GM10266 (cell line): Measurements from ENCODE around the gene RCE1.
A peak's percentile ranks its signal among the peaks of the same experiment; 100 is the strongest.

Experiments
- DNase-seq: peaks from one replicate; pipeline ENCODE4 v3.0.0; 2012; ENCODE audit errors: extremely low spot score
- TF ChIP-seq, protein P1 (sequence below): IDR thresholded peaks from 2 replicates; pipeline ENCODE4 v1.5.1; 2012; ENCODE audit warnings: mild to moderate bottlenecking, low read depth; ENCODE audit not compliant: control insufficient read depth, insufficient read depth; ENCODE audit errors: missing control alignments

Gene RCE1

DNA sequence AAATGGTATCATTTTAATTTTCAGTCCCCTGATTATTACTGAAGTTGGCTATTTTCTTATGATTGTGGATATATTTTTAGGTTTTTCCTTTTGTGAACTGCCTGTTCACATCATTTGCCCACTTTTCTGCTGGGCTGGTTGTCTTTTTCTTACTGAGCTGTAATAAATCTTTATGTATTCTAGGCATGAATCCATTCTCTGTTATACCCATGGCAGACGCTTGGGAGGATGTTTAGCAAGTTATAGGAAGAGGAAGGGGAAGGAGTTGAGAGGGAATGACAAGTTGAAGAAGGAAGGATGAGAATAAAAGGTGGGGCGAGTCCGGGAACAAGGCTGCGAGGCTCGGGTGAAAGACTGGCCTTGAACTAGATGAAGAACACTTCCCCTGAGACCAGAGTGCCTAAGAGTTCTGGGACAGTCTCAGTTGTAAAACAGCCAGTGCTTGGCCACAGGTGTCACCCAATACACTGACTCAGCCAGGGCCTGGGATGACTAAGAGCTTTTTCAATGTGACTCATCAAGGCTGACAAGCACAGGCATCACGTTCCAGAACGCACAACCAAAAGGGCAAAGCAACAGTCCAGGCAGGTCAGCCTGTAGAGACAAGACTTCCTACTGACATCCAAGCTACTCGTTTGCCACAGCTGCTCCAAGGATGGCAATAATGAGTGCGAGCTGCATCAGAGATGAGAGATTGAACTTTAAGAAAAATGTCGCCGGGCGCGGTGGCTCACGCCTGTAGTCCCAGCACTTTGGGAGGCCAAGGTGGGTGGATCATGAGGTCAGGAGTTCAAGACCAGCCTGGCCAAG is 48.8 kb downstream of the RCE1 start:
- TF ChIP-seq, protein P1, sequence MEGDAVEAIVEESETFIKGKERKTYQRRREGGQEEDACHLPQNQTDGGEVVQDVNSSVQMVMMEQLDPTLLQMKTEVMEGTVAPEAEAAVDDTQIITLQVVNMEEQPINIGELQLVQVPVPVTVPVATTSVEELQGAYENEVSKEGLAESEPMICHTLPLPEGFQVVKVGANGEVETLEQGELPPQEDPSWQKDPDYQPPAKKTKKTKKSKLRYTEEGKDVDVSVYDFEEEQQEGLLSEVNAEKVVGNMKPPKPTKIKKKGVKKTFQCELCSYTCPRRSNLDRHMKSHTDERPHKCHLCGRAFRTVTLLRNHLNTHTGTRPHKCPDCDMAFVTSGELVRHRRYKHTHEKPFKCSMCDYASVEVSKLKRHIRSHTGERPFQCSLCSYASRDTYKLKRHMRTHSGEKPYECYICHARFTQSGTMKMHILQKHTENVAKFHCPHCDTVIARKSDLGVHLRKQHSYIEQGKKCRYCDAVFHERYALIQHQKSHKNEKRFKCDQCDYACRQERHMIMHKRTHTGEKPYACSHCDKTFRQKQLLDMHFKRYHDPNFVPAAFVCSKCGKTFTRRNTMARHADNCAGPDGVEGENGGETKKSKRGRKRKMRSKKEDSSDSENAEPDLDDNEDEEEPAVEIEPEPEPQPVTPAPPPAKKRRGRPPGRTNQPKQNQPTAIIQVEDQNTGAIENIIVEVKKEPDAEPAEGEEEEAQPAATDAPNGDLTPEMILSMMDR = no peak
- DNase-seq = peak; percentile 90

DNA sequence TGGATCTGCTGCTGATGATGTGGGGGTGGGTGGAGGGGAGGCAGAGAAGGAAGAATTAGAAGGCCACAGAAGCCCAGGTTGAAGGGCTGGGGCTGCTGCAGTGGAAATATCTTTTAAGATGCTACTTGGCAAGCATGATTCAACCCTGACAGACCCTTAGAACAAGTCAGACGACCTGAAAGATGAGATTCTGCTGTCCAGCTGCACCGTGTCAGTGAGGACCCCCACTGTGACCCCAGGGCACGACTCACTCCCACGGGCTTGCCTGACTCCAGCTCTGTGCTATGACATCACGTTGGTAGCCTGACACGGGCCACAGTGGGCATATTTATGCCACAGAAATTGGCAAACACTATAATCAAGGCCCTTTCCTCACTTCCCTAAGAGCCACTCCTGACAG is 49.7 kb downstream of the RCE1 start:
- no peak for DNase-seq

GRCh38 chr11:66894141-66894540 is 50.9 kb downstream of the RCE1 start:
- no peak for DNase-seq
- TF ChIP-seq, protein P1 = no peak

More for the DNA sequence above, 49.7 kb downstream of the RCE1 start:
- TF ChIP-seq, protein P1 = no peak
